Measurements from ENCODE around the gene CALCOCO1.

Gene CALCOCO1

DNA sequence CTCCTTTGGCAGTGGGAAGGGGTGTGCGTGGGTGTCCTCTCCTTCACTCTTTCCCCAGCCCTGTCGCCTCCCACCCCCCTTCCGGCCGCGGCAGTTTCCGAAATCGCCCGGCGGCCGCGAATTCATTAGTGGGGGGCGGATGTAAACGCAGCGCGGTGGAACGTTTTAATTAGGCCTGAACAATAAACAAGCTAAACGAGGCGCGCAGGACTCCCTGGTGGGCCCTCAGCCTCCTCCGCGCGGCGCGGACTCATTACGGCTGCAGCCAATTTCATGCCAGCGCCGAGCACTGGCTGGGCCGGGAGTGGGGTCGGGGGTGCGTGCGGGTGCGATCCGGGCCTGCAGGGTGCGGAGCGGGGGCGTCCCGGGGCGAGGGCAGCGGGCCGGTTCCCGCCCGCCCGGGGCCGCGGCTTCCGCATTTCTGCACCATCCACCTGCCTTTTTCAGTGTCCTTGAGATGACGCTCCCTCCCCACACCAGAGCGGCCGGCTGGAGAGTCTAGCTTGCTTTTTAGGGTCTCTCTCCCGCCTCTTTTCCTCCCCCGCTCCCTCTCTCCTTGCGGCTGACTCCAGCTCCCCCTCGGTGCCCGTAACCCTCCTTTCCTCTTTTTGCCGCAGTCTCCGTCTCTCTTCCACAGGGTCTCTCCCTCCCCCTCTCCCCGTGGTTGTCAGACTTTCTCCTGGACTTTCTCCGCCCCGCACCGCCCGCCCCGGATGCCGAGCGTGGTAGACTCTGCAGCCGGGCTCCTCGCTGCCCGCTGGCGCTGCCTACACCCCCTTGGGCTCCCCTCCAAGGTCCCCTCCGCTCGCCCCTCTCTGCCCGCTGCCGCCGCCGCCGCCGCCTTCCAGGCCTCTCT is 24.3 kb upstream of the CALCOCO1 start, which contains the start of gene CISTR:
Gene CISTR, minus strand, starts transcription at position 644 of the 856 bp plus-strand sequence.
- TF ChIP-seq SUZ12 (IDR thresholded peaks at IDR 0.05; ENCODE audit: extremely low read depth, insufficient read depth, insufficient read length) (no peak), YY1 (IDR thresholded peaks at IDR 0.05; ENCODE audit: insufficient read depth, insufficient read length) (no peak), ZNF274 (IDR thresholded peaks at IDR 0.05; ENCODE audit: low read depth, low read length) (no peak)
- H3K9ac ChIP-seq (ENCODE audit: insufficient read length, low read depth) = peak within 1 kb of the TSS; percentile 73
- peaks cover 7% of the 10 kb centered on the region for H3K4me1 ChIP-seq (ENCODE audit: insufficient read depth, insufficient read length)
- H3K9me3 ChIP-seq (ENCODE audit: insufficient read depth, low read length) = no peaks in the 10 kb centered on the region
- H3K27me3 ChIP-seq (ENCODE audit: insufficient read depth, insufficient read length) = peaks cover 88% of the 10 kb centered on the region
- DNase-seq (ENCODE audit: low read depth, low spot score) = no peak
- peak within 1 kb of the TSS; percentile 53 for H3K4me3 ChIP-seq (ENCODE audit: insufficient read length, low read depth)
- no peaks in the 10 kb centered on the region for H3K36me3 ChIP-seq (ENCODE audit: insufficient read depth, insufficient read length, low read length)

GRCh38 chr12:53750812-53751335 is 23.6 kb upstream of the CALCOCO1 start:
- no peaks in the 10 kb centered on the region for H3K36me3 ChIP-seq (ENCODE audit: insufficient read depth, insufficient read length, low read length)
- H3K27me3 ChIP-seq (ENCODE audit: insufficient read depth, insufficient read length) = peaks cover 95% of the 10 kb centered on the region
- TF ChIP-seq YY1 (IDR thresholded peaks at IDR 0.05; ENCODE audit: insufficient read depth, insufficient read length) (no peak), SUZ12 (IDR thresholded peaks at IDR 0.05; ENCODE audit: extremely low read depth, insufficient read depth, insufficient read length) (peak; percentile 50)
- no peaks in the 10 kb centered on the region for H3K9me3 ChIP-seq (ENCODE audit: insufficient read depth, low read length)
- no peak for DNase-seq (ENCODE audit: low read depth, low spot score)
- peak overlapping the region; percentile 53 for H3K4me3 ChIP-seq (ENCODE audit: insufficient read length, low read depth)
- H3K9ac ChIP-seq (ENCODE audit: insufficient read length, low read depth) = peak overlapping the region; percentile 73
- H3K4me1 ChIP-seq (ENCODE audit: insufficient read depth, insufficient read length) = peaks cover 7% of the 10 kb centered on the region

DNA sequence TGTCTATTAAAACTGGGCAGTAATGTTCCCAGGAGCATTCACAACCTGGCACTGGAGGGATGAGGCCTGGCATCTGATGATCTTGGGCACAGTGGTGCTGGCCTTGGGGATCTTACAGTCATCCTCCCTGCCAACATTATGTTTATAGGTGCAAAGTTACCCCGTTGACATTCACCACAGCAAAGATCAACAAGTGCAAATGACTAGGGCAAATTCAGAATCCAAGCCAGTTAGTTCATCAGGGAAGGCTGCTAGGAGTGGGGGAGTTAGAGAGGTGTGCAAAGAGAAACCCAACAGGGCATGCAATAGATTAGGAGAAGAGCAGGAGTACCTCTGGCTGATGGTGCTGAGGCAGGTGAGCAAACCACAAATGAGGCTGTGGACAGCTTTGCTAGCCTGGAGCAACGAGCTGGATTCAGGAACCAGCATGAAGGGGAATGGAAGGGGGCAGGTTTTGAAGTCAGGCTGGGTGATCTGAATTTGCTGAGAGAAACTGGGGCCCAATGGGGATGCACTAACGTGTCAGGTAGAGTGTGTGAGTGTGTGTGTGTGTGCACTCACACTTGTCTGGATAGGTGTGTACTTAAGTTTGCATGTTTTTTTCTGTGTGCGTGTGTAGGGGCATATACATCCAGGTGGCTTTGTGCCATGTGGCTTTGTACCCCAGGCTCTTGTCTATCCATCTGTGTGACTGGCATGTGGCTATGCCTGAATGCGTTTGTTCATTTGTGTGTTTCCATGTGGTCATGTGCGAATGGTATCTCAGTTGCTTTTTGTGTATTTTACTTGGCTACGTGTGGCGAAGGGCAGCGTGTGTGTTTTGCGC is 22.9 kb upstream of the CALCOCO1 start:
- TF ChIP-seq YY1 (IDR thresholded peaks at IDR 0.05; ENCODE audit: insufficient read depth, insufficient read length) (no peak), ZNF274 (IDR thresholded peaks at IDR 0.05; ENCODE audit: low read depth, low read length) (no peak), SUZ12 (IDR thresholded peaks at IDR 0.05; ENCODE audit: extremely low read depth, insufficient read depth, insufficient read length) (no peak)
- H3K9me3 ChIP-seq (ENCODE audit: insufficient read depth, low read length) = no peaks in the 10 kb centered on the region
- H3K4me1 ChIP-seq (ENCODE audit: insufficient read depth, insufficient read length) = peaks cover 7% of the 10 kb centered on the region
- no peak for DNase-seq (ENCODE audit: low read depth, low spot score)
- H3K36me3 ChIP-seq (ENCODE audit: insufficient read depth, insufficient read length, low read length) = no peaks in the 10 kb centered on the region
- peaks cover 99% of the 10 kb centered on the region for H3K27me3 ChIP-seq (ENCODE audit: insufficient read depth, insufficient read length)
- H3K9ac ChIP-seq (ENCODE audit: insufficient read length, low read depth) = peak overlapping the region; percentile 73
- peak overlapping the region; percentile 53 for H3K4me3 ChIP-seq (ENCODE audit: insufficient read length, low read depth)

GRCh38 chr12:53748072-53748840 is 21.0 kb upstream of the CALCOCO1 start:
- peak; percentile 73 for TF ChIP-seq SUZ12 (IDR thresholded peaks at IDR 0.05; ENCODE audit: extremely low read depth, insufficient read depth, insufficient read length)
- TF ChIP-seq YY1 (IDR thresholded peaks at IDR 0.05; ENCODE audit: insufficient read depth, insufficient read length) = no peak
- TF ChIP-seq ZNF274 (IDR thresholded peaks at IDR 0.05; ENCODE audit: low read depth, low read length) = no peak
- H3K9ac ChIP-seq (ENCODE audit: insufficient read length, low read depth) = no peak overlapping the region
- no peak for DNase-seq (ENCODE audit: low read depth, low spot score)
- no peak overlapping the region for H3K4me3 ChIP-seq (ENCODE audit: insufficient read length, low read depth)
- H3K4me1 ChIP-seq (ENCODE audit: insufficient read depth, insufficient read length) = peaks cover 10% of the 10 kb centered on the region
- H3K9me3 ChIP-seq (ENCODE audit: insufficient read depth, low read length) = no peaks in the 10 kb centered on the region
- peaks cover 98% of the 10 kb centered on the region for H3K27me3 ChIP-seq (ENCODE audit: insufficient read depth, insufficient read length)
- H3K36me3 ChIP-seq (ENCODE audit: insufficient read depth, insufficient read length, low read length) = no peaks in the 10 kb centered on the region

DNA sequence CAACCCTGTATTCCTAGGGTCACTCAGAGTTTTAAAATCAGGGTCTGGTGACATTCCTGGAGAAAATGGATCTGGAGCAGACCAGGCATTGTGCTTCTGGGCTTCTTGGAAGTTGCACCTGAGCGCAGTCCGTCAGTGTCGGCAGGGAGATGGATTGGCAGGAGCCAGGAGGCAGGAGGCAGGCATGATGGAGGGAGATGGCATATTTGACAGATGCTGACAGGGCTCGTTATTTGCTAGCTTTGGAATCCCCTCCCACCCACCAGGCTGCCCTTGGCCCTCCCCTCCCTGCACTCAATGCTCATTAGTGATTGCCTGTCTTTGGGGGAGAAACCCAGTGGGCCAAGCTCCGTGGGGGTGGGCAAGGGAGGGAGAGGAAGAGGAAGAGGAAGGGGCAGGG is 19.8 kb upstream of the CALCOCO1 start:
- no peaks in the 10 kb centered on the region for H3K36me3 ChIP-seq (ENCODE audit: insufficient read depth, insufficient read length, low read length)
- no peak for TF ChIP-seq YY1 (IDR thresholded peaks at IDR 0.05; ENCODE audit: insufficient read depth, insufficient read length)
- no peak for TF ChIP-seq ZNF274 (IDR thresholded peaks at IDR 0.05; ENCODE audit: low read depth, low read length)
- no peak for TF ChIP-seq SUZ12 (IDR thresholded peaks at IDR 0.05; ENCODE audit: extremely low read depth, insufficient read depth, insufficient read length)
- no peak for DNase-seq (ENCODE audit: low read depth, low spot score)
- peaks cover 10% of the 10 kb centered on the region for H3K4me1 ChIP-seq (ENCODE audit: insufficient read depth, insufficient read length)
- peaks cover 98% of the 10 kb centered on the region for H3K27me3 ChIP-seq (ENCODE audit: insufficient read depth, insufficient read length)
- H3K4me3 ChIP-seq (ENCODE audit: insufficient read length, low read depth) = no peak overlapping the region
- H3K9me3 ChIP-seq (ENCODE audit: insufficient read depth, low read length) = no peaks in the 10 kb centered on the region
- no peak overlapping the region for H3K9ac ChIP-seq (ENCODE audit: insufficient read length, low read depth)

- TF ChIP-seq SUZ12 (IDR thresholded peaks at IDR 0.05; ENCODE audit: extremely low read depth, insufficient read depth, insufficient read length) (no peak), YY1 (IDR thresholded peaks at IDR 0.05; ENCODE audit: insufficient read depth, insufficient read length) (no peak), ZNF274 (IDR thresholded peaks at IDR 0.05; ENCODE audit: low read depth, low read length) (no peak)
- Histone ChIP-seq H3K27me3 (ENCODE audit: insufficient read depth, insufficient read length) (peaks cover 95% of the 10 kb centered on the region), H3K9ac (ENCODE audit: insufficient read length, low read depth) (no peak overlapping the region)
These were observed 19.4 kb upstream of the CALCOCO1 start for GRCh38 chr12:53746592-53747092.

More at GRCh38 chr12:53746592-53747092, 19.4 kb upstream of the CALCOCO1 start:
- H3K4me3 ChIP-seq (ENCODE audit: insufficient read length, low read depth) = no peak overlapping the region
- H3K9me3 ChIP-seq (ENCODE audit: insufficient read depth, low read length) = no peaks in the 10 kb centered on the region
- no peaks in the 10 kb centered on the region for H3K36me3 ChIP-seq (ENCODE audit: insufficient read depth, insufficient read length, low read length)
- DNase-seq (ENCODE audit: low read depth, low spot score) = peak; percentile 92
- H3K4me1 ChIP-seq (ENCODE audit: insufficient read depth, insufficient read length) = peaks cover 10% of the 10 kb centered on the region
